ENCODE results near the gene HBS1L. TPM values are rescaled to one million over a fixed set of nuclear protein-coding genes. Genes with fewer than 3 reads are reported as not detected.
A peak's percentile ranks its signal among the peaks of the same experiment; 100 is the strongest.

HBS1L gene
- total RNA-seq, 4 donors from 2014 or later, result 31.2 to 54.2 (median 46.0) TPM

DNA sequence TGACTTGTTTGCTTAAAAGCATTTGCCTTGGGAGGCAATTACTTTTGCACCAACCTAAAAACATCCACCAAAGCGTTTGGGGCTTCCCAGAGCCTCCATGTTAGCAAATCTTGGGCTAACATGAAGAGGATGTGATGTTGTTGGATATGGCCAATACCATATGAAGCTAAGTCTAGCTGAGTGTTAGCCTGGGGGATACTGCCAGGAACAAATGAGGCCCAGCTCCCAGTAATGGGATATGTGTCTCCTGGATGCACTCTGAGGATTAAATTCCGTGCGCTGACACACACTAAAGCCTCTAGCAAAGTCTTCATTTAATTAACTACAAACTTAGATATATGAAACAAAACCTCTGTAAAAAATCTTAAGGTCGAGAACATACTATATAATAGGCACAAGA lies 35.3 kb upstream of the HBS1L start:
- Histone ChIP-seq H3K4me3 (no peak overlapping the region), H3K9me3 (no peaks in the 10 kb centered on the region), H3K36me3 (no peaks in the 10 kb centered on the region), H3K27me3 (no peaks in the 10 kb centered on the region), H3K4me1 (no peaks in the 10 kb centered on the region), H3K27ac (no peak overlapping the region)
- TF ChIP-seq, protein P1, sequence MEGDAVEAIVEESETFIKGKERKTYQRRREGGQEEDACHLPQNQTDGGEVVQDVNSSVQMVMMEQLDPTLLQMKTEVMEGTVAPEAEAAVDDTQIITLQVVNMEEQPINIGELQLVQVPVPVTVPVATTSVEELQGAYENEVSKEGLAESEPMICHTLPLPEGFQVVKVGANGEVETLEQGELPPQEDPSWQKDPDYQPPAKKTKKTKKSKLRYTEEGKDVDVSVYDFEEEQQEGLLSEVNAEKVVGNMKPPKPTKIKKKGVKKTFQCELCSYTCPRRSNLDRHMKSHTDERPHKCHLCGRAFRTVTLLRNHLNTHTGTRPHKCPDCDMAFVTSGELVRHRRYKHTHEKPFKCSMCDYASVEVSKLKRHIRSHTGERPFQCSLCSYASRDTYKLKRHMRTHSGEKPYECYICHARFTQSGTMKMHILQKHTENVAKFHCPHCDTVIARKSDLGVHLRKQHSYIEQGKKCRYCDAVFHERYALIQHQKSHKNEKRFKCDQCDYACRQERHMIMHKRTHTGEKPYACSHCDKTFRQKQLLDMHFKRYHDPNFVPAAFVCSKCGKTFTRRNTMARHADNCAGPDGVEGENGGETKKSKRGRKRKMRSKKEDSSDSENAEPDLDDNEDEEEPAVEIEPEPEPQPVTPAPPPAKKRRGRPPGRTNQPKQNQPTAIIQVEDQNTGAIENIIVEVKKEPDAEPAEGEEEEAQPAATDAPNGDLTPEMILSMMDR (IDR thresholded peaks at IDR 0.05), result no peak
- TF ChIP-seq POLR2A (IDR thresholded peaks at IDR 0.05), result no peak
- no peak for TF ChIP-seq EP300 (IDR thresholded peaks at IDR 0.05)
- 91 to 92% methylated on average over 4 of the region's 4 CpGs for WGBS, 2 donors
- DNase-seq (ENCODE audit: low spot score in 2 of 2), result no peak

GRCh38 chr6:135088818-135089809 lies 34.5 kb upstream of the HBS1L start:
- no peak for DNase-seq (ENCODE audit: low spot score in 2 of 2)
- Histone ChIP-seq H3K27me3 (no peaks in the 10 kb centered on the region), H3K9me3 (no peaks in the 10 kb centered on the region), H3K27ac (no peak overlapping the region), H3K4me3 (no peak overlapping the region), H3K36me3 (no peaks in the 10 kb centered on the region), H3K4me1 (no peaks in the 10 kb centered on the region)
- TF ChIP-seq POLR2A (IDR thresholded peaks at IDR 0.05), result no peak
- TF ChIP-seq, protein P1 (IDR thresholded peaks at IDR 0.05), result peak in 2 of 5 experiments; percentile 16 to 39
- TF ChIP-seq EP300 (IDR thresholded peaks at IDR 0.05), result no peak
- 85 to 94% methylated on average over 3 of the region's 3 CpGs for WGBS, 2 donors

- no peak for DNase-seq (ENCODE audit: low spot score in 2 of 2)
- no peak overlapping the region for H3K4me3 ChIP-seq
- H3K4me1 ChIP-seq, result no peaks in the 10 kb centered on the region
- no peak overlapping the region for H3K27ac ChIP-seq
- H3K36me3 ChIP-seq, result no peaks in the 10 kb centered on the region
- WGBS, 2 donors, result 73 to 90% methylated on average over 1 of the region's 1 CpG
- H3K27me3 ChIP-seq, result no peaks in the 10 kb centered on the region
- TF ChIP-seq, protein P1 (IDR thresholded peaks at IDR 0.05), result no peak
- TF ChIP-seq EP300 (IDR thresholded peaks at IDR 0.05) (no peak), POLR2A (IDR thresholded peaks at IDR 0.05) (no peak)
- H3K9me3 ChIP-seq, result no peaks in the 10 kb centered on the region
These were observed 33.7 kb upstream of the HBS1L start for GRCh38 chr6:135088281-135088680.

GRCh38 chr6:135087803-135088202 lies 33.2 kb upstream of the HBS1L start:
- no peaks in the 10 kb centered on the region for H3K9me3 ChIP-seq
- no peak for DNase-seq (ENCODE audit: low spot score in 2 of 2)
- TF ChIP-seq, protein P1 (IDR thresholded peaks at IDR 0.05), result no peak
- TF ChIP-seq POLR2A (IDR thresholded peaks at IDR 0.05), result no peak
- TF ChIP-seq EP300 (IDR thresholded peaks at IDR 0.05), result no peak
- H3K27me3 ChIP-seq, result no peaks in the 10 kb centered on the region
- H3K27ac ChIP-seq, result no peak overlapping the region
- no peak overlapping the region for H3K4me3 ChIP-seq
- H3K4me1 ChIP-seq, result no peaks in the 10 kb centered on the region
- no peaks in the 10 kb centered on the region for H3K36me3 ChIP-seq
- WGBS, 2 donors, result 64 to 68% methylated on average over 5 of the region's 5 CpGs

GRCh38 chr6:135087403-135087802 lies 32.8 kb upstream of the HBS1L start:
- H3K27ac ChIP-seq, result no peak overlapping the region

More at GRCh38 chr6:135087403-135087802, 32.8 kb upstream of the HBS1L start:
- no peaks in the 10 kb centered on the region for H3K4me1 ChIP-seq
- H3K9me3 ChIP-seq, result peaks cover 0 to 2% (median under 1%) of the 10 kb centered on the region in 4 donors
- WGBS, 2 donors, result 92 to 93% methylated on average over 3 of the region's 3 CpGs
- H3K27me3 ChIP-seq, result no peaks in the 10 kb centered on the region
- H3K4me3 ChIP-seq, result no peak overlapping the region
- H3K36me3 ChIP-seq, result no peaks in the 10 kb centered on the region
- DNase-seq (ENCODE audit: low spot score in 2 of 2), result no peak
- TF ChIP-seq, protein P1 (IDR thresholded peaks at IDR 0.05), result no peak
- no peak for TF ChIP-seq EP300 (IDR thresholded peaks at IDR 0.05)
- TF ChIP-seq POLR2A (IDR thresholded peaks at IDR 0.05), result no peak

Measured in tibial nerve (tissue), 4 donors.